Tibial artery (tissue), 4 donors: ENCODE results near the gene NKX3-2.

Experiments used
- DNase-seq, 2 donors: peaks; one replicate each; pipeline ENCODE4 v3.0.0-alpha.2; 2019
- H3K27ac ChIP-seq, 2 donors: fragments of 200-600 bp; sonication (generic) in 1 of 2; 1 replicate in 1 of 2; 2 replicates in 1 of 2; pipeline ENCODE4 v1.5.1; 2018 to 2019; ENCODE audit warnings: mild to moderate bottlenecking in 1 of 2
- H3K27me3 ChIP-seq, 2 donors: fragments of 200-600 bp; sonication (generic) in 1 of 2; one replicate each; pipeline versions ENCODE4 v1.5.1 to v1.6.0; 2016 to 2019
- H3K36me3 ChIP-seq, 3 donors: fragments of 200-600 bp; sonication (generic) in 2 of 3; one replicate each; pipeline ENCODE4 v1.5.1; 2016 to 2019; ENCODE audit warnings: mild to moderate bottlenecking in 2 of 3
- H3K4me1 ChIP-seq, 4 donors: fragments of 200-600 bp; sonication (generic) in 2 of 4; 1 replicate in 3 of 4; 2 replicates in 1 of 4; pipeline ENCODE4 v1.5.1; 2016 to 2019
- H3K4me3 ChIP-seq, 2 donors: fragments of 200-600 bp; sonication (generic) in 1 of 2; 1 replicate in 1 of 2; 2 replicates in 1 of 2; pipeline ENCODE4 v1.5.1; 2018 to 2019; ENCODE audit warnings: mild to moderate bottlenecking in 2 of 2
- H3K9me3 ChIP-seq, 3 donors: fragments of 200-600 bp; sonication (generic) in 1 of 3; one replicate each; pipeline ENCODE4 v1.5.1; 2016 to 2019
- intact Hi-C: fragments of 100-400 bp; cut with DNase I; formaldehyde crosslinking; loops from one replicate; pipeline ENCODE4 v1.15.0; 2023; ENCODE audit warnings: low total_unique reads
- TF ChIP-seq, protein P1 (sequence below), 2 experiments: fragments of 200-600 bp in 1 of 2; fragments of 450-650 bp in 1 of 2; IDR thresholded peaks; one replicate each; pipeline ENCODE4 v1.5.1; 2017 to 2019; ENCODE audit warnings: antibody characterized with exemption in 2 of 2, mild to moderate bottlenecking in 1 of 2, moderate library complexity in 1 of 2

Gene NKX3-2

DNA sequence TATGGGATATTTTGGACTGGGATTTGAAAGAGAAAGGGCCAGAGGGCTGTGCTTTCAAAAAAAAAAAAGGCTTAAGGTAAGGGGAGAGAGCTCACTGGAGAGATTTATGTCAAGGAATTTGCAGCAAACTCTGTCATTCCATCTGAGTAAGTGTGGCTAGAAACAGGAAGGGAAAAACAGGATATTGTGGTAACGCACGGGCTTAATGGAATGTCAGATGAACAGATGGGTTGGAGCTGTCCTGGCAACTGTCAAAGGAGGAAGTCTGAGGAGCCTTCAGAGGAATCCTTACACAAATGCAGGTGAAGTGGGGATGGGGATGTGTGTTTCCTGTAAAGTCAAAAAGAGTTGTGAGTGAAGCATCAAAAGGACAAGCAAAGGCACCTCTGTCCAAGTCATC, 15.1 kb upstream of the NKX3-2 start:
- no peaks in the 10 kb centered on the region for H3K4me1 ChIP-seq
- TF ChIP-seq, protein P1, sequence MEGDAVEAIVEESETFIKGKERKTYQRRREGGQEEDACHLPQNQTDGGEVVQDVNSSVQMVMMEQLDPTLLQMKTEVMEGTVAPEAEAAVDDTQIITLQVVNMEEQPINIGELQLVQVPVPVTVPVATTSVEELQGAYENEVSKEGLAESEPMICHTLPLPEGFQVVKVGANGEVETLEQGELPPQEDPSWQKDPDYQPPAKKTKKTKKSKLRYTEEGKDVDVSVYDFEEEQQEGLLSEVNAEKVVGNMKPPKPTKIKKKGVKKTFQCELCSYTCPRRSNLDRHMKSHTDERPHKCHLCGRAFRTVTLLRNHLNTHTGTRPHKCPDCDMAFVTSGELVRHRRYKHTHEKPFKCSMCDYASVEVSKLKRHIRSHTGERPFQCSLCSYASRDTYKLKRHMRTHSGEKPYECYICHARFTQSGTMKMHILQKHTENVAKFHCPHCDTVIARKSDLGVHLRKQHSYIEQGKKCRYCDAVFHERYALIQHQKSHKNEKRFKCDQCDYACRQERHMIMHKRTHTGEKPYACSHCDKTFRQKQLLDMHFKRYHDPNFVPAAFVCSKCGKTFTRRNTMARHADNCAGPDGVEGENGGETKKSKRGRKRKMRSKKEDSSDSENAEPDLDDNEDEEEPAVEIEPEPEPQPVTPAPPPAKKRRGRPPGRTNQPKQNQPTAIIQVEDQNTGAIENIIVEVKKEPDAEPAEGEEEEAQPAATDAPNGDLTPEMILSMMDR (IDR thresholded peaks at IDR 0.05) = no peak

DNA sequence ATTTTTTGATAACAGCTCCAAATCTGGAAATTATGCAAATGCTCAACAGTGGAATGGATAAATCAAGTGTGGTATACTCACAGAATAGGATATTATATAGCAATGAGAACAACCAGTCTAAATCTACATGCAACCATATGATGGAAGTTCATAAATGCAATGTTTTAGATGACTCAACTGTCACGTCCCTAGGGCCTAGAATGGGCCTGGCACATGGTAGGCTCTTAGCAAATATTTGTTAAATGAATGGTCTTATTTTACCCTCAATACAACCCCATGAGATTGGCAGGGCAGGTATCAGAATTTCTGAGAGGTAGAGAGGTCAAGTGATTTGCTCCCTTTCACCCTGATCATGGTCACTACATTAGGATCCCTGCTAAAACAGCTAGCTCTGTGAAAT, 14.6 kb upstream of the NKX3-2 start:
- TF ChIP-seq, protein P1 (IDR thresholded peaks at IDR 0.05) = no peak

More for the DNA sequence above, 15.1 kb upstream of the NKX3-2 start:
- Histone ChIP-seq H3K4me3 (no peak overlapping the region), H3K36me3 (no peaks in the 10 kb centered on the region), H3K9me3 (no peaks in the 10 kb centered on the region), H3K27me3 (no peaks in the 10 kb centered on the region), H3K27ac (no peak overlapping the region)
- intact Hi-C loops = no loop called here
- DNase-seq = no peak

DNA sequence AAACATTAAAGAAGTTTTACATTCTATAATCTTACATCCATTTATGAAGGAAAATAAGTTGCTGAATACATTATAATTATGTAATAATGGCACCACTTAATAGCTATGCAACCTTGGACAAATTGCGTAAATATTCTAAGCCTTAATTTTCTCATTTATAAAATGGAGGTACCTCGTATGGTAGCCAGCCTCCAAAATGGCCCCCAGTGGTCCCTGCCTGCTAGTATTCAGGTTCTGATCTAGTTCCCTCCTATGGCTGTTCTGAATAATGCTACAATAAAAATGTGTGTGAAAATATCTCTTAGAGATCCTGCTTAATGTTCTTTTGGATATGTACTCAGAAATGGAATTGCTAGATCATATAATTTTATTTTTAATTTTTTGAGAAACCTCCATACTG, 11.0 kb upstream of the NKX3-2 start:
- intact Hi-C loops = no loop called here
- Histone ChIP-seq H3K27me3 (peaks cover 0 to 2% of the 10 kb centered on the region in 2 donors), H3K27ac (no peak overlapping the region), H3K4me3 (no peak overlapping the region), H3K9me3 (peaks cover 0 to 13% (median 0%) of the 10 kb centered on the region in 3 donors), H3K4me1 (no peaks in the 10 kb centered on the region), H3K36me3 (no peaks in the 10 kb centered on the region)
- TF ChIP-seq, protein P1 (IDR thresholded peaks at IDR 0.05) = no peak
- no peak for DNase-seq

More for the DNA sequence above, 14.6 kb upstream of the NKX3-2 start:
- H3K36me3 ChIP-seq = no peaks in the 10 kb centered on the region
- H3K4me3 ChIP-seq = no peak overlapping the region
- H3K27ac ChIP-seq = no peak overlapping the region
- no peaks in the 10 kb centered on the region for H3K9me3 ChIP-seq
- H3K4me1 ChIP-seq = no peaks in the 10 kb centered on the region
- intact Hi-C loops = no loop called here
- no peak for DNase-seq
- no peaks in the 10 kb centered on the region for H3K27me3 ChIP-seq

DNA sequence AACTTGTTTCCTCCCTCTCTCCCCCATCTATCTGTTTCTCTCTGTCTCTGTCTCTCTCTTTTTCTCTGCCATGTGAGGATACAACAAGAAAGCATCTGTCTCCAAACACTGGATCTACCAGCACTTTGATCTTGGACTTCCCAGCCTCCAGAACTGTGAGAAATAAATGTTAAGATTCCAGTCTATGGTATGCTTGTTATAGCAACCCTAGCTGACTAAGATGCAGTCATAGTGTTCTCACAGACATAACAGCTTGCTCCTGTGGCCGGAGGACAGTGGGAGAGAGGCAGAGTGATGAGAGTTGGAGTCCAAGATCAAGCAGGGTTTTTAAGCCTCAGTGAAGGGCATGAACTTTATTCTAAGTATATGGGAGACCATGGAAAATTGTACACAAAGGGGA, 8.8 kb upstream of the NKX3-2 start:
- no peaks in the 10 kb centered on the region for H3K36me3 ChIP-seq
- H3K27me3 ChIP-seq = peaks cover 0 to 24% of the 10 kb centered on the region in 2 donors
- H3K9me3 ChIP-seq = peaks cover 0 to 13% (median 0%) of the 10 kb centered on the region in 3 donors
- H3K27ac ChIP-seq = no peak overlapping the region
- no peak for DNase-seq
- no peak overlapping the region for H3K4me3 ChIP-seq
- intact Hi-C loops = no loop called here
- peaks cover 0 to 11% (median 6%) of the 10 kb centered on the region in 4 donors for H3K4me1 ChIP-seq
- TF ChIP-seq, protein P1 (IDR thresholded peaks at IDR 0.05) = no peak

DNA sequence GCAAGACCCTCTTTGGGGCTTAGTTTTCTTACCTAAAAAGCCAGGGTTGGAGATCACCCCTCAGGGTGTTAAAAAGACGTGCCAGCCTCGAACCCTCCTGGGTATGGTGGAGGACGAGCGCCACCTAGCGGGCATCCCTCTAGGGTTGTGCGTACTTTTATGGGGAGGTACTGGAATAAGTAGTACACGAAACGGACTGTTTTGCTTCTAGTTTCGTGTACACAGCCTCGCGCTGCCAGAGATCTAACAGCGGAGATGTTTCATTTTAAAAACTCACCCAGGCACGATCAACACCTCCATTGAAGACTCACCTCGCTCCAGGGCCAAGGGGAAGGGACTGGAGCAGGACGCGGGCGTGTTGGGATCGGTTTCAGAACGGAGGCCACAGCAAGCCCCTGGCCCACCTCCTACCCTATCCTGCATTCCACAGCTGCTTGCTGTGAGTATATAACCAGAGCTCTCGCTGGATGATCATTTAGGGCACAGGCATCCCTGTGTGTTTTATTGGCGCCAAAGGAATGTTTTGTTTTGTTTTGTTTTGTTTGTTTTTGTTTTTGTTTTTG, 4.8 kb upstream of the NKX3-2 start:
- intact Hi-C loops = loop anchor here (2.0 to 10.0 kb wide), 2 partner anchors 696 to 824 kb away; no protein-coding TSS in a partner anchor
- H3K9me3 ChIP-seq = peaks cover 0 to 13% (median 0%) of the 10 kb centered on the region in 3 donors
- no peaks in the 10 kb centered on the region for H3K36me3 ChIP-seq
- peaks cover 0 to 64% of the 10 kb centered on the region in 2 donors for H3K27me3 ChIP-seq
- TF ChIP-seq, protein P1 (IDR thresholded peaks at IDR 0.05) = peak; percentile 81 to 82
- H3K4me1 ChIP-seq = peaks cover 0 to 39% (median 28%) of the 10 kb centered on the region in 4 donors
- no peak overlapping the region for H3K27ac ChIP-seq
- peak; percentile 80 to 85 for DNase-seq
- H3K4me3 ChIP-seq = peak overlapping the region in 1 of 2 donors; percentile 26
